ENCODE data around the gene ERC1.

ERC1 gene

GRCh38 chr12:1515010-1515409 is 524.0 kb downstream of the ERC1 start:
- no peak for TF ChIP-seq MYC (IDR thresholded peaks at IDR 0.05; ENCODE audit: low read depth, low read length)
- no peak for DNase-seq (ENCODE audit: low read depth)
- H3K4me3 ChIP-seq (ENCODE audit: low read depth, low read length), result no peak overlapping the region

- TF ChIP-seq MYC (IDR thresholded peaks at IDR 0.05; ENCODE audit: low read depth, low read length) (no peak), CTCF (IDR thresholded peaks at IDR 0.05; ENCODE audit: low read depth, low read length) (no peak), MAX (IDR thresholded peaks at IDR 0.05; ENCODE audit: low read depth, low read length) (no peak), POLR2A (IDR thresholded peaks at IDR 0.05; ENCODE audit: extremely low read depth, insufficient read length) (no peak)
- DNase-seq (ENCODE audit: low read depth), result no peak
- H3K4me3 ChIP-seq (ENCODE audit: low read depth, low read length), result no peak overlapping the region
These were observed 524.4 kb downstream of the ERC1 start for GRCh38 chr12:1515428-1515827.

GRCh38 chr12:1517007-1517406 is 526.0 kb downstream of the ERC1 start:
- H3K4me3 ChIP-seq (ENCODE audit: low read depth, low read length), result no peak overlapping the region
- peak; percentile 39 for DNase-seq (ENCODE audit: low read depth)
- TF ChIP-seq POLR2A (IDR thresholded peaks at IDR 0.05; ENCODE audit: extremely low read depth, insufficient read length), result no peak
- TF ChIP-seq CTCF (IDR thresholded peaks at IDR 0.05; ENCODE audit: low read depth, low read length), result peak; percentile 87

GRCh38 chr12:1517734-1518525 is 526.9 kb downstream of the ERC1 start:
- no peak overlapping the region for H3K4me3 ChIP-seq (ENCODE audit: low read depth, low read length)
- no peak for TF ChIP-seq MYC (IDR thresholded peaks at IDR 0.05; ENCODE audit: low read depth, low read length)
- TF ChIP-seq POLR2A (IDR thresholded peaks at IDR 0.05; ENCODE audit: extremely low read depth, insufficient read length), result no peak
- DNase-seq (ENCODE audit: low read depth), result no peak

- H3K4me3 ChIP-seq (ENCODE audit: low read depth, low read length), result no peak overlapping the region
- peak; percentile 65 for DNase-seq (ENCODE audit: low read depth)
- TF ChIP-seq POLR2A (IDR thresholded peaks at IDR 0.05; ENCODE audit: extremely low read depth, insufficient read length) (no peak), CTCF (IDR thresholded peaks at IDR 0.05; ENCODE audit: low read depth, low read length) (no peak), MAX (IDR thresholded peaks at IDR 0.05; ENCODE audit: low read depth, low read length) (no peak), MYC (IDR thresholded peaks at IDR 0.05; ENCODE audit: low read depth, low read length) (no peak)
These were observed 527.8 kb downstream of the ERC1 start for GRCh38 chr12:1518591-1519516.

GRCh38 chr12:1519642-1520041 is 528.6 kb downstream of the ERC1 start:
- no peak overlapping the region for H3K4me3 ChIP-seq (ENCODE audit: low read depth, low read length)
- no peak for DNase-seq (ENCODE audit: low read depth)
- TF ChIP-seq CTCF (IDR thresholded peaks at IDR 0.05; ENCODE audit: low read depth, low read length) (no peak), POLR2A (IDR thresholded peaks at IDR 0.05; ENCODE audit: extremely low read depth, insufficient read length) (no peak), MAX (IDR thresholded peaks at IDR 0.05; ENCODE audit: low read depth, low read length) (no peak), MYC (IDR thresholded peaks at IDR 0.05; ENCODE audit: low read depth, low read length) (no peak)

Measured in NB4 (cell line).